ENCODE measurements around the gene RIMS1.

- TF ChIP-seq CTCF (IDR thresholded peaks at IDR 0.05) (no peak), POLR2A (IDR thresholded peaks at IDR 0.05) (no peak)
These were observed 93.6 kb downstream of the RIMS1 start for GRCh38 chr6:71979911-71980310.
